Upper lobe of right lung (tissue), 1 donor: ENCODE measurements around the gene KDELR3. TPM values are rescaled to one million over a fixed set of nuclear protein-coding genes. Genes with fewer than 3 reads are reported as not detected.

Experiments used
- ATAC-seq: fragments of 200-7000 bp; cut with Tn5 transposase; one replicate; pipeline ENCODE4 v1.9.1; 2020; ENCODE audit warnings: mild to moderate bottlenecking, moderate library complexity
- DNase-seq: peaks from one replicate; pipeline ENCODE4 v3.0.0-alpha.2; 2020
- H3K27ac ChIP-seq: fragments of 200-600 bp; one replicate; pipeline ENCODE4 v1.8.0; 2022
- H3K27me3 ChIP-seq: fragments of 200-600 bp; one replicate; pipeline ENCODE4 v1.8.0; 2022; ENCODE audit warnings: mild to moderate bottlenecking
- H3K36me3 ChIP-seq: fragments of 200-600 bp; one replicate; pipeline ENCODE4 v1.8.0; 2022
- H3K4me1 ChIP-seq: fragments of 200-600 bp; one replicate; pipeline ENCODE4 v1.8.0; 2022
- H3K4me3 ChIP-seq: fragments of 200-600 bp; one replicate; pipeline ENCODE4 v1.8.0; 2022; ENCODE audit warnings: mild to moderate bottlenecking
- H3K9me3 ChIP-seq: fragments of 200-600 bp; one replicate; pipeline ENCODE4 v1.8.0; 2022
- CTCF ChIP-seq: fragments of 200-600 bp; IDR thresholded peaks from one replicate; pipeline ENCODE4 v1.8.0; 2022; ENCODE audit warnings: antibody characterized with exemption
- intact Hi-C: fragments of 100-400 bp; cut with DNase I; formaldehyde crosslinking; loops from one replicate; pipeline ENCODE4 v1.11.0; 2022
- total RNA-seq: library from RNA; stranded (reverse); fragmentation: NEBNext Ultra II Directional; extraction: Animal tissue kit (Norgen Biotek cat#: 25700); gene quantifications from one replicate; pipeline ENCODE4 v1.2.1, GENCODE V29; 2021
- donor health status: DM: no; HTN: yes; CAD: no; lungs with severe emphysema.

The KDELR3 gene
- total RNA-seq, 1 donor from 2014 or later: 5.9 TPM

GRCh38 chr22:38477585-38477984 is 9.7 kb downstream of the KDELR3 start:
- TF ChIP-seq CTCF: no peak
- intact Hi-C loops: no loop called here
- Histone ChIP-seq H3K27me3 (no peaks in the 10 kb centered on the region), H3K4me1 (no peaks in the 10 kb centered on the region), H3K27ac (no peak overlapping the region), H3K9me3 (no peaks in the 10 kb centered on the region), H3K36me3 (peaks cover 27% of the 10 kb centered on the region), H3K4me3 (no peak overlapping the region)
- DNase-seq (no peak), ATAC-seq (no peak)

GRCh38 chr22:38479096-38479837 is 11.4 kb downstream of the KDELR3 start:
- DNase-seq (no peak), ATAC-seq (no peak)
- no peaks in the 10 kb centered on the region for H3K27me3 ChIP-seq
- intact Hi-C loops: no loop called here
- no peaks in the 10 kb centered on the region for H3K9me3 ChIP-seq
- no peak for TF ChIP-seq CTCF
- no peak overlapping the region for H3K4me3 ChIP-seq
- no peaks in the 10 kb centered on the region for H3K4me1 ChIP-seq
- no peak overlapping the region for H3K27ac ChIP-seq
- H3K36me3 ChIP-seq: peaks cover 44% of the 10 kb centered on the region

- Histone ChIP-seq H3K36me3 (peaks cover 65% of the 10 kb centered on the region), H3K27me3 (no peaks in the 10 kb centered on the region), H3K9me3 (no peaks in the 10 kb centered on the region), H3K4me3 (no peak overlapping the region), H3K27ac (no peak overlapping the region), H3K4me1 (no peaks in the 10 kb centered on the region)
- intact Hi-C loops: no loop called here
- no peak for DNase-seq
- TF ChIP-seq CTCF: no peak
- ATAC-seq: peak; percentile 17
Measured at GRCh38 chr22:38481162-38481870, 13.4 kb downstream of the KDELR3 start.

GRCh38 chr22:38481871-38482332 is 14.0 kb downstream of the KDELR3 start:
- no peak for TF ChIP-seq CTCF
- peak; percentile 4 for ATAC-seq

GRCh38 chr22:38482662-38483308 is 14.9 kb downstream of the KDELR3 start:
- DNase-seq (no peak), ATAC-seq (no peak)
- intact Hi-C loops: no loop called here
- TF ChIP-seq CTCF: no peak
- Histone ChIP-seq H3K27me3 (no peaks in the 10 kb centered on the region), H3K4me1 (no peaks in the 10 kb centered on the region), H3K27ac (no peak overlapping the region), H3K36me3 (peaks cover 79% of the 10 kb centered on the region), H3K9me3 (no peaks in the 10 kb centered on the region), H3K4me3 (no peak overlapping the region)

More at GRCh38 chr22:38481871-38482332, 14.0 kb downstream of the KDELR3 start:
- H3K9me3 ChIP-seq: no peaks in the 10 kb centered on the region
- H3K4me1 ChIP-seq: no peaks in the 10 kb centered on the region
- H3K4me3 ChIP-seq: no peak overlapping the region
- H3K36me3 ChIP-seq: peaks cover 70% of the 10 kb centered on the region
- no peak for DNase-seq
- intact Hi-C loops: no loop called here
- H3K27ac ChIP-seq: no peak overlapping the region
- no peaks in the 10 kb centered on the region for H3K27me3 ChIP-seq
